ENCODE measurements around the gene NXNL1. TPM values are rescaled to one million over a fixed set of nuclear protein-coding genes. Genes with fewer than 3 reads are reported as not detected.

NXNL1 gene
- total and polyA plus RNA-seq, 9 of the 15 experiments (the other 6 are each of a cell fraction or from before 2014, with no cell fraction given): not detected

DNA sequence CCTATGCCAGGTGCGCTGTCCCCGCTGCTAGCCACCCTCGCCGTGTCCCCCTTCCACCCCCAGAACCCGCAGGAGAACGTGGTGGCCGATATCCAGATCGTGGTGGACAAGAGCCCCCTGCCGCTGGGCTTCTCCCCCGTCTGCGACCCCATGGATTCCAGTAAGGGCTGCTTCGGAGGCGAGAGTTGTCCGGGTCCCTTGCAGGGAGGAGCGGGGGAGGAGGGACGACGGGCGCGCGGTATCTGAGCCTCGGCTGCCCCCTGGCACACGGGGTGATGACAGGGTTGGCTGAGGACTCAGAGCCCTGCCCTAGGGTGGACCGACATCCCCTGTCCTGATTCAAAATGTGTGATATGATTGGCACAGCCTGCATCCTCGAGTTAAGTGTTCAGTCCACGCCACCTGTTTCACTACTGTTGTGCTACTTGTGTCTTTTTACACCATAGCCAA is 40.2 kb downstream of the NXNL1 start (continued):
- no peak for TF ChIP-seq ZNF311 (CRISPR knock-in tag; IDR thresholded peaks at IDR 0.05)
- peak; percentile 55 for TF ChIP-seq ZBTB7A (IDR thresholded peaks at IDR 0.05; ENCODE audit: borderline replicate concordance, control insufficient read depth, low read depth, low read length)
- TF ChIP-seq GABPA (tag; conservative IDR thresholded peaks at IDR 0.05; ENCODE audit: low read depth): no peak
- TF ChIP-seq ZNF133 (CRISPR knock-in tag; IDR thresholded peaks at IDR 0.05): no peak
- peak; percentile 20; the same call in 1 of the 2 replicates for TF ChIP-seq POLR2G (IDR thresholded peaks at IDR 0.05; ENCODE audit: low read depth, low read length)
- 0 out of 2 replicates have a peak, but pooled peaks have one; percentile 30 for TF ChIP-seq MYC (IDR thresholded peaks at IDR 0.05; ENCODE audit: low read depth, low read length)
- 0 out of 2 replicates have a peak, but pooled peaks have one; percentile 34 for TF ChIP-seq MYC (CRISPR knock-in tag; IDR thresholded peaks at IDR 0.05; ENCODE audit: borderline replicate concordance, low read depth)
- peak; percentile 54 for TF ChIP-seq MGA (IDR thresholded peaks at IDR 0.05)
